Naive B cell (primary cell): ENCODE data around the gene CDK9. TPM values are rescaled to one million over a fixed set of nuclear protein-coding genes. Genes with fewer than 3 reads are reported as not detected.

Experiments used
- ATAC-seq, 2 donors: fragments of 150-1000 bp; cut with Tn5 transposase; 2 replicates each; pipeline ENCODE4 v1.10.0; 2021; ENCODE audit warnings: low read depth in 2 of 2, mild to moderate bottlenecking in 2 of 2, moderate library complexity in 2 of 2
- DNase-seq: peaks from one replicate; pipeline ENCODE4 v3.0.0; 2022
- H3K27ac Mint-ChIP-seq, 6 donors: one replicate each; pipeline ENCODE4 v1.8.0; 2020 to 2022; ENCODE audit warnings: mild to moderate bottlenecking in 6 of 6, mixed read lengths in 6 of 6, moderate library complexity in 5 of 6, inconsistent platforms in 2 of 6
- H3K27me3 Mint-ChIP-seq, 3 donors: one replicate each; pipeline ENCODE4 v1.8.0; 2021 to 2022; ENCODE audit warnings: mixed read lengths in 3 of 3, mild to moderate bottlenecking in 1 of 3
- H3K36me3 Mint-ChIP-seq, 2 donors: one replicate each; pipeline ENCODE4 v1.8.0; 2020 to 2022; ENCODE audit warnings: mixed read lengths in 2 of 2, inconsistent platforms in 1 of 2, mild to moderate bottlenecking in 1 of 2
- H3K4me1 Mint-ChIP-seq, 3 donors: one replicate each; pipeline ENCODE4 v1.8.0; 2020 to 2022; ENCODE audit warnings: mixed read lengths in 3 of 3, inconsistent platforms in 1 of 3, mild to moderate bottlenecking in 1 of 3, moderate library complexity in 1 of 3
- H3K4me3 Mint-ChIP-seq, 8 donors: one replicate each; pipeline ENCODE4 v1.8.0; 2020 to 2022; ENCODE audit warnings: mild to moderate bottlenecking in 8 of 8, mixed read lengths in 8 of 8, moderate library complexity in 8 of 8, inconsistent platforms in 2 of 8
- H3K9me3 Mint-ChIP-seq, 7 donors: one replicate each; pipeline ENCODE4 v1.8.0; 2020 to 2022; ENCODE audit warnings: mixed read lengths in 7 of 7, mild to moderate bottlenecking in 5 of 7, inconsistent platforms in 2 of 7, moderate library complexity in 1 of 7
- polyA plus RNA-seq, 6 donors: library from polyadenylated mRNA; unstranded; fragments of 300-500 nt; fragmentation: Illumina TruSeq; gene quantifications; one replicate each; pipeline ENCODE4 v1.2.3, GENCODE V29; 2021; ENCODE audit warnings: low read depth in 6 of 6

Gene CDK9
- polyA plus RNA-seq, 6 donors from 2014 or later: 37.3 to 88.8 (median 43.2) TPM

- DNase-seq (no peak), ATAC-seq (no peak)
- Mint-ChIP-seq H3K27ac (peak overlapping the region in 5 of 6 donors; percentile 84 to 99 (median 93)), H3K27me3 (no peaks in the 10 kb centered on the region), H3K9me3 (no peaks in the 10 kb centered on the region), H3K4me3 (peak overlapping the region in 7 of 8 donors; percentile 9 to 72 (median 54)), H3K36me3 (peaks cover 4 to 31% of the 10 kb centered on the region in 2 donors), H3K4me1 (peaks cover 66 to 83% (median 83%) of the 10 kb centered on the region in 3 donors)
Observed at GRCh38 chr9:127768698-127769097, 17.1 kb upstream of the CDK9 start.

- Mint-ChIP-seq H3K4me1 (peaks cover 66 to 83% (median 83%) of the 10 kb centered on the region in 3 donors), H3K27ac (peak overlapping the region in 5 of 6 donors; percentile 84 to 99 (median 93))
Observed at GRCh38 chr9:127769101-127769500, 16.7 kb upstream of the CDK9 start.

GRCh38 chr9:127769929-127770582 lies 15.8 kb upstream of the CDK9 start:
- no peaks in the 10 kb centered on the region for H3K27me3 Mint-ChIP-seq
- peak overlapping the region; percentile 96 to 99 (median 96) for H3K27ac Mint-ChIP-seq
- H3K4me1 Mint-ChIP-seq: peaks cover 59 to 83% (median 80%) of the 10 kb centered on the region in 3 donors
- H3K9me3 Mint-ChIP-seq: no peaks in the 10 kb centered on the region
- DNase-seq (no peak), ATAC-seq (no peak)
- peaks cover 4 to 28% of the 10 kb centered on the region in 2 donors for H3K36me3 Mint-ChIP-seq
- H3K4me3 Mint-ChIP-seq: peak overlapping the region in 7 of 8 donors; percentile 85 to 96 (median 91)

More at GRCh38 chr9:127769101-127769500, 16.7 kb upstream of the CDK9 start:
- Mint-ChIP-seq H3K4me3 (peak overlapping the region in 7 of 8 donors; percentile 9 to 72 (median 54)), H3K36me3 (peaks cover 4 to 31% of the 10 kb centered on the region in 2 donors), H3K27me3 (no peaks in the 10 kb centered on the region), H3K9me3 (no peaks in the 10 kb centered on the region)
- DNase-seq (no peak), ATAC-seq (no peak)

- DNase-seq (no peak), ATAC-seq (no peak)
- Mint-ChIP-seq H3K4me3 (peak overlapping the region; percentile 85 to 96 (median 92)), H3K36me3 (peaks cover under 1 to 23% of the 10 kb centered on the region in 2 donors), H3K4me1 (peaks cover 54 to 79% (median 75%) of the 10 kb centered on the region in 3 donors), H3K27ac (peak overlapping the region; percentile 96 to 99 (median 96)), H3K27me3 (no peaks in the 10 kb centered on the region), H3K9me3 (no peaks in the 10 kb centered on the region)
Observed at GRCh38 chr9:127770583-127770904, 15.3 kb upstream of the CDK9 start.

- ATAC-seq (peak; percentile 77 to 78), DNase-seq (peak; percentile 87)
- Mint-ChIP-seq H3K36me3 (peaks cover 0 to 18% of the 10 kb centered on the region in 2 donors), H3K4me3 (peak overlapping the region; percentile 85 to 96 (median 92)), H3K4me1 (peaks cover 50 to 78% (median 71%) of the 10 kb centered on the region in 3 donors), H3K27ac (peak overlapping the region; percentile 96 to 99 (median 96)), H3K27me3 (no peaks in the 10 kb centered on the region), H3K9me3 (no peaks in the 10 kb centered on the region)
Observed at GRCh38 chr9:127770905-127771569, 14.8 kb upstream of the CDK9 start.

- Mint-ChIP-seq H3K36me3 (peaks cover 0 to 12% of the 10 kb centered on the region in 2 donors), H3K4me1 (peaks cover 50 to 77% (median 71%) of the 10 kb centered on the region in 3 donors), H3K27me3 (no peaks in the 10 kb centered on the region), H3K4me3 (peak overlapping the region; percentile 85 to 96 (median 92)), H3K9me3 (no peaks in the 10 kb centered on the region), H3K27ac (peak overlapping the region; percentile 96 to 99 (median 96))
- ATAC-seq: no peak
- DNase-seq: no peak
Observed at GRCh38 chr9:127771570-127772189, 14.2 kb upstream of the CDK9 start.

GRCh38 chr9:127772603-127773002 lies 13.2 kb upstream of the CDK9 start:
- ATAC-seq: no peak
- Mint-ChIP-seq H3K27ac (peak overlapping the region in 2 of 6 donors; percentile 5 to 79), H3K4me1 (peaks cover 46 to 71% (median 71%) of the 10 kb centered on the region in 3 donors), H3K27me3 (no peaks in the 10 kb centered on the region), H3K36me3 (peaks cover 0 to 10% of the 10 kb centered on the region in 2 donors), H3K4me3 (peak overlapping the region in 3 of 8 donors; percentile 12 to 92 (median 59)), H3K9me3 (no peaks in the 10 kb centered on the region)
- no peak for DNase-seq

- ATAC-seq (no peak), DNase-seq (no peak)
- Mint-ChIP-seq H3K4me1 (peaks cover 46 to 71% (median 71%) of the 10 kb centered on the region in 3 donors), H3K27ac (peak overlapping the region in 2 of 6 donors; percentile 19 to 63), H3K36me3 (peaks cover 0 to 12% of the 10 kb centered on the region in 2 donors), H3K27me3 (no peaks in the 10 kb centered on the region), H3K4me3 (peak overlapping the region in 4 of 8 donors; percentile 0 to 76 (median 36)), H3K9me3 (peaks cover 0 to 1% (median 0%) of the 10 kb centered on the region in 7 donors)
Observed at GRCh38 chr9:127773272-127773671, 12.6 kb upstream of the CDK9 start.

GRCh38 chr9:127773981-127774380 lies 11.9 kb upstream of the CDK9 start:
- peaks cover 42 to 71% (median 69%) of the 10 kb centered on the region in 3 donors for H3K4me1 Mint-ChIP-seq
- ATAC-seq: no peak
- H3K4me3 Mint-ChIP-seq: peak overlapping the region in 3 of 8 donors; percentile 39 to 76 (median 39)
- peaks cover 0 to 9% of the 10 kb centered on the region in 2 donors for H3K36me3 Mint-ChIP-seq
- no peaks in the 10 kb centered on the region for H3K27me3 Mint-ChIP-seq
- H3K27ac Mint-ChIP-seq: peak overlapping the region in 3 of 6 donors; percentile 66 to 72 (median 71)
- no peak for DNase-seq
- H3K9me3 Mint-ChIP-seq: peaks cover 0 to 3% (median 0%) of the 10 kb centered on the region in 7 donors

- Mint-ChIP-seq H3K27me3 (no peaks in the 10 kb centered on the region), H3K4me3 (peak overlapping the region; percentile 95 to 100 (median 100)), H3K36me3 (peaks cover 0 to 7% of the 10 kb centered on the region in 2 donors), H3K9me3 (peaks cover 0 to 3% (median 0%) of the 10 kb centered on the region in 7 donors), H3K27ac (peak overlapping the region; percentile 70 to 98 (median 94)), H3K4me1 (peaks cover 30 to 66% (median 61%) of the 10 kb centered on the region in 3 donors)
- ATAC-seq: peak; percentile 59 to 64
- DNase-seq: peak; percentile 86
Observed at GRCh38 chr9:127776195-127776923, 9.5 kb upstream of the CDK9 start.

- no peak for DNase-seq
- peak overlapping the region; percentile 95 to 100 (median 100) for H3K4me3 Mint-ChIP-seq
- H3K27me3 Mint-ChIP-seq: no peaks in the 10 kb centered on the region
- H3K4me1 Mint-ChIP-seq: peaks cover 33 to 66% (median 62%) of the 10 kb centered on the region in 3 donors
- H3K27ac Mint-ChIP-seq: peak overlapping the region; percentile 50 to 98 (median 94)
- no peak for ATAC-seq
- peaks cover 0 to 7% of the 10 kb centered on the region in 2 donors for H3K36me3 Mint-ChIP-seq
- H3K9me3 Mint-ChIP-seq: peaks cover 0 to 3% (median 0%) of the 10 kb centered on the region in 7 donors
Observed at GRCh38 chr9:127776924-127777289, 8.9 kb upstream of the CDK9 start.

GRCh38 chr9:127777368-127777980 lies 8.4 kb upstream of the CDK9 start:
- Mint-ChIP-seq H3K27me3 (no peaks in the 10 kb centered on the region), H3K9me3 (peaks cover 0 to 3% (median 0%) of the 10 kb centered on the region in 7 donors), H3K36me3 (peaks cover 0 to 7% of the 10 kb centered on the region in 2 donors), H3K27ac (peak overlapping the region; percentile 97 to 98 (median 98)), H3K4me1 (peaks cover 33 to 67% (median 62%) of the 10 kb centered on the region in 3 donors), H3K4me3 (peak overlapping the region; percentile 95 to 100 (median 100))
- DNase-seq (no peak), ATAC-seq (no peak)
